ENCODE data around the gene SPATA31E1. TPM values are rescaled to one million over a fixed set of nuclear protein-coding genes. Genes with fewer than 3 reads are reported as not detected.

SPATA31E1 gene
- total RNA-seq, 2 experiments from 2014 or later, result not detected

DNA sequence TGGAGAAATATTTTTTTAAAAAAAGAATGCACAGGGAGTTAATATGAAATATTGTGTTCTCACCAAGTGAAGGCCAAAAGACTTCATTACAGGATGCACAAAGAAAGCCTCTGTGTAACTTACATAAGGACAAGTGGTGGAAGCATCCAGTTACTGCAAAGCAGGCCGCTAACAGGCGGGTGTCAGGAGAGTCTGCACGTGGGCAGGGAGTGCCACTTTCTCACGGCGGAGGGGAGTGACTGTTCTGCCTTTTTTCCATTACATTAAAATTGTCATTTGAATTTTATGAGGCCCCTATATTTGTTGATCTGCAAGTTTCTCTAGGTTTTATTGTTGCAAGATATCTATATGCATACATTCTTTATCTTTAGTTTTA, 28.1 kb upstream of the SPATA31E1 start:
- Mint-ChIP-seq H3K27ac (no peak overlapping the region), H3K36me3 (ENCODE audit: low read depth) (no peaks in the 10 kb centered on the region), H3K9me3 (peaks cover 5% of the 10 kb centered on the region), H3K27me3 (no peaks in the 10 kb centered on the region), H3K4me1 (no peaks in the 10 kb centered on the region), H3K4me3 (no peak overlapping the region)
- ChIA-PET CTCF (no interaction called here), POLR2A (no interaction called here)
- DNase-seq, result no peak

- Mint-ChIP-seq H3K27me3 (no peaks in the 10 kb centered on the region), H3K9me3 (peaks cover 5% of the 10 kb centered on the region)
- CTCF ChIA-PET, result no interaction called here
Measured at GRCh38 chr9:87855061-87855460, 27.6 kb upstream of the SPATA31E1 start.

DNA sequence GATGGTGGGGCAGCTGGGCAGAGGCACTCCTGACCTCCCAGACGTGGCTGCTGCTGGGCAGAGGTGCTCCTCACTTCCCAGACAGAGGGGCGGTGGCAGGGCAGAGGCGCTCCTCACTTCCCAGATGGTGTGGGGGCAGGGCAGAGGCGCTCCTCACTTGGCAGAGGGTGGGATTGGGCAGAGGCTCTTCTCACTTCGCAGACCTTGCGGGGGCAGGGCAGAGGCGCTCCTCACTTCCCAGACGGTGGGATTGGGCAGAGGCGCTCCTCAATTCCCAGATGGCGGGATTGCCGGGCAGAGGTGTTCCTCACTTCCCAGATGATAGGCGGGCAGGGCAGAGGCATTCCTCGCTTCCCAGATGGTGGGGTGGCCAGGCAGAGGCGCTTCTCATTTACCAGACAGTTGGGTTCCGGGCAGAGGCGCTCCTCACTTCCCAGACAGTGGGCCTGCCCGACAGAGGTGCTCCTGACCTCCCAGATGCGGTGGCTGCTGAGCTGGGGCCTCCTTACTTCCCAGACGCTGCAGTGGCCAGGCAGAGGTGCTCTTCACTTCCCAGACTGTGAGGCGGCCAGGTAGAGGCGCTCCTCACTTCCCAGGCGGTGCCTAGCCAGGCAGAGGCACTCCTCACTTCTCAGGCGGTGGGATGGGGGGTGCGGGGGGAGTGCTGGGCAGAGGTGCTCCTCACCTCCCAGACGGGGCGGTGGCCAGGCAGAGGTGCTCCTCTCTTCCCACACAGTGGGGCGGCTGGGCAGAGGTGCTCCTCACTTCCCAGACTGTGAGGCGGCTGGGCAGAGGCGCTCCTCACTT, 25.3 kb upstream of the SPATA31E1 start:
- no peak overlapping the region for H3K27ac Mint-ChIP-seq
- H3K9me3 Mint-ChIP-seq, result peaks cover 5% of the 10 kb centered on the region
- no peaks in the 10 kb centered on the region for H3K36me3 Mint-ChIP-seq (ENCODE audit: low read depth)
- H3K4me1 Mint-ChIP-seq, result no peaks in the 10 kb centered on the region
- H3K4me3 Mint-ChIP-seq, result no peak overlapping the region
- DNase-seq, result no peak
- ChIA-PET POLR2A (no interaction called here), CTCF (no interaction called here)
- H3K27me3 Mint-ChIP-seq, result peaks cover 3% of the 10 kb centered on the region

More at GRCh38 chr9:87855061-87855460, 27.6 kb upstream of the SPATA31E1 start:
- no peak for DNase-seq
- Mint-ChIP-seq H3K4me3 (no peak overlapping the region), H3K36me3 (ENCODE audit: low read depth) (no peaks in the 10 kb centered on the region), H3K27ac (no peak overlapping the region), H3K4me1 (no peaks in the 10 kb centered on the region)
- POLR2A ChIA-PET, result no interaction called here

- CTCF ChIA-PET, result no interaction called here
- peaks cover 5% of the 10 kb centered on the region for H3K27me3 Mint-ChIP-seq
- H3K27ac Mint-ChIP-seq, result no peak overlapping the region
- no peak overlapping the region for H3K4me3 Mint-ChIP-seq
- POLR2A ChIA-PET, result no interaction called here
- DNase-seq, result no peak
- H3K9me3 Mint-ChIP-seq, result peaks cover 5% of the 10 kb centered on the region
- no peaks in the 10 kb centered on the region for H3K36me3 Mint-ChIP-seq (ENCODE audit: low read depth)
- no peaks in the 10 kb centered on the region for H3K4me1 Mint-ChIP-seq
Measured at GRCh38 chr9:87857948-87858335, 24.7 kb upstream of the SPATA31E1 start.

DNA sequence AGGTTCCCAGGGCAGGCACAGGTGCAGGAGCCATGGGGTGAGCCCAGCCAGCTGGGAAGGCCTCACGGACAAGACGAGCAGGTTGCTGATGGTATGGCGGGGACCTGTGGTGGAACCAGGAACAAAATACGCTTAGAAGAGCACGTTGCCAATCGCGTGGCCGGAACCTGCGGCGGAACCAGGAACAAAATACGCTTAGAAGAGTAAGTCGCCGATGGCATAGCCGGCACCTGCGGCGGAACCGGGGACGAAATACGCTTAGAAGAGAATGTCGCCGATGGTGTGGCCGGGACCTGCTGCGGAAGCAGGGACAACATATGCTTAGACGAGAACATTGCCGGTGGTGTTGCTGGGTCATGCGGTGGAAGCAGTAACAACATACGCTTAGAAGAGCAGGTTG, 23.5 kb upstream of the SPATA31E1 start:
- ChIA-PET POLR2A (no interaction called here), CTCF (no interaction called here)
- H3K27me3 Mint-ChIP-seq, result peaks cover 5% of the 10 kb centered on the region
- H3K4me1 Mint-ChIP-seq, result no peaks in the 10 kb centered on the region
- H3K27ac Mint-ChIP-seq, result no peak overlapping the region
- no peak overlapping the region for H3K4me3 Mint-ChIP-seq
- no peak for DNase-seq
- H3K9me3 Mint-ChIP-seq, result peaks cover 5% of the 10 kb centered on the region
- H3K36me3 Mint-ChIP-seq (ENCODE audit: low read depth), result no peaks in the 10 kb centered on the region

DNA sequence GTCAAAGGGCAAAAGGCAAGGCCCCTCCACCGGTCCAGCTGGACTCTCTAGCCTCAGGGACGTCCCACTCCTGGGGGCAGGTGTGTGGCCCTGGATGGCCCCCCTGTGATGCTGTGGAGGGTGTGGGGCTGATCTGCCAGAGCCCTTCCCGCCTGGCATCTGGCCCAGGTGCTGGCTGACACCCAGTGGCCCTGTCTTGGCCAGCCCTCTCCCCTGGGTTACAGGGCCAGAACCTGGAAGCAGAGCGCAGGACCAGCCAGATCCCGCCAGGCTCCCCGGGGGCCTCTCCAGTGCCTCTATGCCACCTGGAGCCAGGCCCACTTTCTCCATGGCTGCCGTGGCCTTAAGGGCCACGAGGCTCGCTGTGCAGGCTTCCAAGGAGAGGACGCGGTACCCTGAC, 22.9 kb upstream of the SPATA31E1 start:
- ChIA-PET POLR2A (no interaction called here), CTCF (no interaction called here)
- H3K27ac Mint-ChIP-seq, result no peak overlapping the region
- peaks cover 5% of the 10 kb centered on the region for H3K27me3 Mint-ChIP-seq
- H3K36me3 Mint-ChIP-seq (ENCODE audit: low read depth), result no peaks in the 10 kb centered on the region
- DNase-seq, result no peak
- H3K4me1 Mint-ChIP-seq, result no peaks in the 10 kb centered on the region
- H3K9me3 Mint-ChIP-seq, result peaks cover 5% of the 10 kb centered on the region
- no peak overlapping the region for H3K4me3 Mint-ChIP-seq

DNA sequence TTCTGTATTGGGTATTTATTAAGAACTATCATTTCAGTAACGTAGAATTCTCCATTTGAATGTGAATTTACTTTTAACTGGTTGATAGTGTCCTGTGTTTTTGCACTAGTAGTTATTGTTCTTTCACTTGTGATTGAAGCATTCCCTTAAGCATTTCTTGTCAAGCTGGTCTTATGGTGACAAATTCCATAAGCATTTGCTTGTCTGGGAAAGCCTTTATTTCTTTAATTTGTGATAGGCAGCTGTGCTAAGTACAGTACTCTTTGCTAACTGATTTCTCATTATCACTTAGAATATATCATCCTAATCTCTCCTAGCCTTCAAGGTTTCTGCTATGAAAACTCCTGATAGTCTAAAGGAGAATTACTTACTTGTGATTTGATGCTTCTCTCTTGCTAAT, 21.3 kb upstream of the SPATA31E1 start:
- Mint-ChIP-seq H3K27ac (no peak overlapping the region), H3K4me1 (no peaks in the 10 kb centered on the region), H3K36me3 (ENCODE audit: low read depth) (no peaks in the 10 kb centered on the region), H3K9me3 (no peaks in the 10 kb centered on the region), H3K27me3 (peaks cover 5% of the 10 kb centered on the region), H3K4me3 (no peak overlapping the region)
- DNase-seq, result no peak
- POLR2A ChIA-PET, result no interaction called here
- CTCF ChIA-PET, result no interaction called here

GRCh38 chr9:87862536-87863268, 20.0 kb upstream of the SPATA31E1 start:
- H3K27me3 Mint-ChIP-seq, result peaks cover 5% of the 10 kb centered on the region
- CTCF ChIA-PET, result no interaction called here
- no peaks in the 10 kb centered on the region for H3K36me3 Mint-ChIP-seq (ENCODE audit: low read depth)
- no peak overlapping the region for H3K4me3 Mint-ChIP-seq
- DNase-seq, result no peak
- H3K9me3 Mint-ChIP-seq, result no peaks in the 10 kb centered on the region
- POLR2A ChIA-PET, result no interaction called here
- H3K4me1 Mint-ChIP-seq, result no peaks in the 10 kb centered on the region
- no peak overlapping the region for H3K27ac Mint-ChIP-seq

DNA sequence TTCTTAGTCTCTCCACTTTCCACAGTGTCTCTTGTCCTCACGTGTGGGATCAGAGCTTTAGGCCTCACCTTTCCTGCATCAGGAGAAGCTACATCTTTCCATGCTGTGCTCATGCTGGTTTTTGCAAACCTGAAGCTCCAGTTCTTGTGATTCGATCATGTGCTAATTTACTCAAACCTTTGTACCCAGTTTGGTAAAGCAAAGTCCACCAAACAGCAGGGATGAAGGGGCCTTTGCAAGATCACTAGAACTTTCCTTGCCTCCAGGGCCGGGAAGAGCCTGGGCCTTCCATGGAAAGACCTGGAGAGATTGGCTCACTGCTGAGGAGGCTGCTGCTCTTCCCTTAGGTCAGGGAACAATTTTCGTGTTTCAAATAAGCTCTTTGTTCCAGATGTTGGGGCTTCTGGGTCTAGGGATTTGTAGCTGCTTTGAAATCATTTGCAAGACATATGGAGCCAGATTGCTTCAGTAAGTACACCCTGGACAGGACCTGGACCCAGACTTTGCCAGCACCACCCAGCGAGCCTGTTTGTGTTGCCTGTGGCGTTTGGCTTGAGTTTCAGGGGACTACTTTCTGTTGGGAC, 18.7 kb upstream of the SPATA31E1 start:
- Mint-ChIP-seq H3K27ac (no peak overlapping the region), H3K36me3 (ENCODE audit: low read depth) (no peaks in the 10 kb centered on the region), H3K27me3 (peaks cover 5% of the 10 kb centered on the region), H3K4me1 (no peaks in the 10 kb centered on the region), H3K9me3 (no peaks in the 10 kb centered on the region), H3K4me3 (no peak overlapping the region)
- ChIA-PET CTCF (no interaction called here), POLR2A (no interaction called here)
- no peak for DNase-seq

GRCh38 chr9:87864915-87865314, 17.8 kb upstream of the SPATA31E1 start:
- no peak overlapping the region for H3K27ac Mint-ChIP-seq
- DNase-seq, result no peak
- CTCF ChIA-PET, result no interaction called here
- no peak overlapping the region for H3K4me3 Mint-ChIP-seq
- H3K9me3 Mint-ChIP-seq, result peaks cover 5% of the 10 kb centered on the region
- POLR2A ChIA-PET, result no interaction called here
- peaks cover 5% of the 10 kb centered on the region for H3K27me3 Mint-ChIP-seq
- no peaks in the 10 kb centered on the region for H3K36me3 Mint-ChIP-seq (ENCODE audit: low read depth)
- no peaks in the 10 kb centered on the region for H3K4me1 Mint-ChIP-seq

DNA sequence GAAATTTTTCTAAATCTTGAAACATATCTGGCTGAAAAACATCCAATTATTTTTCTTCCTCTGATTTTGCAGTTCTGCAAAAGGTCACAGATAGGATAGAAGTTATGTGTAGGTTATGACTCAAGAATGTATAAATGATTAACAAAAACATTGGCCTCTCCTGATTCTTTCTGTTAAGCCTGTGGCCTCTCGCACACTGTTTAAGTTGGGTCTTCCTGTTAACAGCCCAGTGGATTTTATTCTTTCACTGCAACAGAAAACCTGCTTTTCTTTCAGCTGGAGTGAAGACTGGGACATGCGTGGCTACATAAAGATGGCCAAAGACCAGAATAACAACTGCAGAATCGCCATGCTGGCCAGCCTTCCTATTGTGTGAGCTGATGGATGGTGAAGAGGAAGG, 17.1 kb upstream of the SPATA31E1 start:
- no peak for DNase-seq
- Mint-ChIP-seq H3K27ac (no peak overlapping the region), H3K9me3 (peaks cover 7% of the 10 kb centered on the region), H3K4me3 (no peak overlapping the region), H3K36me3 (ENCODE audit: low read depth) (no peaks in the 10 kb centered on the region), H3K27me3 (peaks cover 5% of the 10 kb centered on the region), H3K4me1 (no peaks in the 10 kb centered on the region)
- ChIA-PET CTCF (no interaction called here), POLR2A (no interaction called here)

GRCh38 chr9:87867391-87867790, 15.3 kb upstream of the SPATA31E1 start:
- peaks cover 7% of the 10 kb centered on the region for H3K9me3 Mint-ChIP-seq

GRCh38 chr9:87868175-87868574, 14.5 kb upstream of the SPATA31E1 start:
- H3K36me3 Mint-ChIP-seq (ENCODE audit: low read depth), result no peaks in the 10 kb centered on the region
- ChIA-PET POLR2A (no interaction called here), CTCF (interaction anchor here (0.6 kb wide), 1 partner anchor 173 kb away, joined by 3 read pairs; no protein-coding TSS in a partner anchor)
- H3K4me1 Mint-ChIP-seq, result no peaks in the 10 kb centered on the region
- no peak overlapping the region for H3K4me3 Mint-ChIP-seq
- no peak overlapping the region for H3K27ac Mint-ChIP-seq
- peaks cover 7% of the 10 kb centered on the region for H3K9me3 Mint-ChIP-seq
- DNase-seq, result no peak
- no peaks in the 10 kb centered on the region for H3K27me3 Mint-ChIP-seq

More at GRCh38 chr9:87867391-87867790, 15.3 kb upstream of the SPATA31E1 start:
- no peak overlapping the region for H3K4me3 Mint-ChIP-seq
- peaks cover 2% of the 10 kb centered on the region for H3K27me3 Mint-ChIP-seq
- DNase-seq, result no peak
- CTCF ChIA-PET, result interaction anchor here (0.6 kb wide), 1 partner anchor 174 kb away, joined by 3 read pairs; no protein-coding TSS in a partner anchor
- no peaks in the 10 kb centered on the region for H3K4me1 Mint-ChIP-seq
- H3K27ac Mint-ChIP-seq, result no peak overlapping the region
- H3K36me3 Mint-ChIP-seq (ENCODE audit: low read depth), result no peaks in the 10 kb centered on the region
- POLR2A ChIA-PET, result no interaction called here

DNA sequence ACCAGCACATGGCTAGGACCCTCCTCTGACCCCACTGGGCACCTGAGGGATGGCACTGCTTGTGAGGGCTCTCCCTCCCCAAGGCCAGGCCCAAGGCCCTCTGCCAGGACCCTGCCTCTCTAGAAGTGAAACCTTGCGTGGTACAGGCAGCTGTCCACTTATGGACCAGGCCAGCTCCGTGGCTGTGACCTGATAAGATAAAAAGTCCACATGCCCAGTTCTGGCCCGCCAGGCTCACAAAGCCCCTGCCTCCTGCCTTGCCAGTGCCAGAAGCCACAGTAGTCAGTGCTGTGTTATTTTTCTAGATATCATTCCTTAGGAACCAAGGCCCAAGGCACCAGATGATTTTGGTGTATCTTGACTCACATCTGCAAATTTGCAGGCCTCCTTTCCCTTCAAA, 14.0 kb upstream of the SPATA31E1 start:
- Mint-ChIP-seq H3K4me3 (no peak overlapping the region), H3K27ac (no peak overlapping the region), H3K9me3 (peaks cover 7% of the 10 kb centered on the region), H3K27me3 (no peaks in the 10 kb centered on the region), H3K36me3 (ENCODE audit: low read depth) (no peaks in the 10 kb centered on the region), H3K4me1 (no peaks in the 10 kb centered on the region)
- ChIA-PET POLR2A (no interaction called here), CTCF (no interaction called here)
- no peak for DNase-seq
